Measurements from ENCODE around the gene TIAM1. TPM values are rescaled to one million over a fixed set of nuclear protein-coding genes. Genes with fewer than 3 reads are reported as not detected.

Gene TIAM1
- total and polyA plus RNA-seq, 4 donors, result 3.5 to 58.0 (median 11.8) TPM

- Histone ChIP-seq H3K36me3 (ENCODE audit: control insufficient read depth in 4 of 4, insufficient read depth in 4 of 4, low read length in 4 of 4) (peaks cover 0 to 8% (median 3%) of the 10 kb centered on the region in 4 donors), H3K9ac (ENCODE audit: insufficient read depth in 1 of 2, low read length in 2 of 2) (no peak overlapping the region), H3K4me3 (no peak overlapping the region), H3K27me3 (ENCODE audit: control insufficient read depth in 3 of 3, insufficient read depth in 3 of 3, low read length in 2 of 3) (no peaks in the 10 kb centered on the region), H3K27ac (ENCODE audit: low read depth in 1 of 2, low read length in 1 of 2) (no peak overlapping the region), H3K9me3 (ENCODE audit: control insufficient read depth in 4 of 4, insufficient read depth in 3 of 4, low read length in 3 of 4) (peaks cover 0 to 6% (median 1%) of the 10 kb centered on the region in 4 donors), H3K4me1 (ENCODE audit: control insufficient read depth in 5 of 5, insufficient read depth in 5 of 5, low read length in 5 of 5) (no peaks in the 10 kb centered on the region)
- no peak for DNase-seq
- no peak for ATAC-seq (ENCODE audit: insufficient read depth, low FRiP score)
- WGBS, 2 donors, result 81 to 90% methylated on average over 2 of the region's 2 CpGs
- TF ChIP-seq, protein P1, sequence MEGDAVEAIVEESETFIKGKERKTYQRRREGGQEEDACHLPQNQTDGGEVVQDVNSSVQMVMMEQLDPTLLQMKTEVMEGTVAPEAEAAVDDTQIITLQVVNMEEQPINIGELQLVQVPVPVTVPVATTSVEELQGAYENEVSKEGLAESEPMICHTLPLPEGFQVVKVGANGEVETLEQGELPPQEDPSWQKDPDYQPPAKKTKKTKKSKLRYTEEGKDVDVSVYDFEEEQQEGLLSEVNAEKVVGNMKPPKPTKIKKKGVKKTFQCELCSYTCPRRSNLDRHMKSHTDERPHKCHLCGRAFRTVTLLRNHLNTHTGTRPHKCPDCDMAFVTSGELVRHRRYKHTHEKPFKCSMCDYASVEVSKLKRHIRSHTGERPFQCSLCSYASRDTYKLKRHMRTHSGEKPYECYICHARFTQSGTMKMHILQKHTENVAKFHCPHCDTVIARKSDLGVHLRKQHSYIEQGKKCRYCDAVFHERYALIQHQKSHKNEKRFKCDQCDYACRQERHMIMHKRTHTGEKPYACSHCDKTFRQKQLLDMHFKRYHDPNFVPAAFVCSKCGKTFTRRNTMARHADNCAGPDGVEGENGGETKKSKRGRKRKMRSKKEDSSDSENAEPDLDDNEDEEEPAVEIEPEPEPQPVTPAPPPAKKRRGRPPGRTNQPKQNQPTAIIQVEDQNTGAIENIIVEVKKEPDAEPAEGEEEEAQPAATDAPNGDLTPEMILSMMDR (IDR thresholded peaks at IDR 0.05; ENCODE audit: control extremely low read depth, extremely low read depth), result no peak
These were observed 12.8 kb downstream of the TIAM1 start for GRCh38 chr21:31331231-31331630.

GRCh38 chr21:31330144-31330483 is 13.9 kb downstream of the TIAM1 start:
- Histone ChIP-seq H3K4me1 (ENCODE audit: control insufficient read depth in 5 of 5, insufficient read depth in 5 of 5, low read length in 5 of 5) (no peaks in the 10 kb centered on the region), H3K9me3 (ENCODE audit: control insufficient read depth in 4 of 4, insufficient read depth in 3 of 4, low read length in 3 of 4) (peaks cover 0 to 3% (median 1%) of the 10 kb centered on the region in 4 donors), H3K27ac (ENCODE audit: low read depth in 1 of 2, low read length in 1 of 2) (no peak overlapping the region), H3K9ac (ENCODE audit: insufficient read depth in 1 of 2, low read length in 2 of 2) (no peak overlapping the region), H3K27me3 (ENCODE audit: control insufficient read depth in 3 of 3, insufficient read depth in 3 of 3, low read length in 2 of 3) (no peaks in the 10 kb centered on the region), H3K36me3 (ENCODE audit: control insufficient read depth in 4 of 4, insufficient read depth in 4 of 4, low read length in 4 of 4) (peaks cover 0 to 5% (median 2%) of the 10 kb centered on the region in 4 donors), H3K4me3 (no peak overlapping the region)
- ATAC-seq (ENCODE audit: insufficient read depth, low FRiP score) (no peak), DNase-seq (no peak)
- WGBS, 2 donors, result 88 to 90% methylated on average over 2 of the region's 2 CpGs
- TF ChIP-seq, protein P1 (IDR thresholded peaks at IDR 0.05; ENCODE audit: control extremely low read depth, extremely low read depth), result no peak

DNA sequence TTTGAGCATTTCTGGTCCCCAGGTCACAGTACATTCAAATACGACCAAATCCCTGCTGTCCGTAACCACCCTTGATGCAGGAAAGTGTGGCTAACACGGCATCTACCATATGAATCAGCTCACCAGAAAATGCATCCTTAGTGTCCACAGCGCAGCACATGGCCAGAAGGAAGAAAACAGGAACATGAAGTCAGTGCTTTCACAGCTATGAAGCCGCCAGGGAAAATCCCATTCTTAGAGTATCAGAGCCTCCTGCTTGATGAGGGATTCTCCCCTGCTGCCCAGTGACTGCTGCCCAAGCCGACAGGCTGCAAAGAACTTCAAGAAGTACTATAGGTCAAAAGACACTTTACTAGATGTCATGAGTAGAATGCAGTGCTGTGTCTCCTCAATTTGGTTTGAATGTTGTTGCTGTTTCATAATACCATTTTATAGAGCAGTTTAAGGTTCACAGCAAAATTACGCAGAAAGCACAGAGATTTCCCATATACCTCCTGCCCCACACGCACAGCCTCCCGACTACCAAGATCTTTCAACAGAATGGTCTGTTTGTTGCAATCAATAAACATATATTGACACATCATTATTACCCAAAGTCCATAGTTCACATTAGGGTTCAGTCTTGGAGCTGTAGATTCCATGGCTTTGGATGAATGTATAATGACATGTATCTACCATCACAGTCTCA is 14.5 kb downstream of the TIAM1 start:
- DNase-seq (no peak), ATAC-seq (ENCODE audit: insufficient read depth, low FRiP score) (no peak)
- peaks cover 0 to 3% (median 1%) of the 10 kb centered on the region in 4 donors for H3K9me3 ChIP-seq (ENCODE audit: control insufficient read depth in 4 of 4, insufficient read depth in 3 of 4, low read length in 3 of 4)
- peaks cover 0 to 5% (median 2%) of the 10 kb centered on the region in 4 donors for H3K36me3 ChIP-seq (ENCODE audit: control insufficient read depth in 4 of 4, insufficient read depth in 4 of 4, low read length in 4 of 4)
- TF ChIP-seq, protein P1 (IDR thresholded peaks at IDR 0.05; ENCODE audit: control extremely low read depth, extremely low read depth), result no peak
- no peak overlapping the region for H3K27ac ChIP-seq (ENCODE audit: low read depth in 1 of 2, low read length in 1 of 2)
- no peaks in the 10 kb centered on the region for H3K4me1 ChIP-seq (ENCODE audit: control insufficient read depth in 5 of 5, insufficient read depth in 5 of 5, low read length in 5 of 5)
- 93 to 95% methylated on average over 9 of the region's 9 CpGs for WGBS, 2 donors
- H3K4me3 ChIP-seq, result no peak overlapping the region
- no peak overlapping the region for H3K9ac ChIP-seq (ENCODE audit: insufficient read depth in 1 of 2, low read length in 2 of 2)
- H3K27me3 ChIP-seq (ENCODE audit: control insufficient read depth in 3 of 3, insufficient read depth in 3 of 3, low read length in 2 of 3), result no peaks in the 10 kb centered on the region

Data from lung (tissue), 12 donors.